ENCODE results near the gene LCTL.

- TF ChIP-seq CTCF (IDR thresholded peaks at IDR 0.05), result no peak
- no peak for TF ChIP-seq POLR2A (IDR thresholded peaks at IDR 0.05)
Measured at GRCh38 chr15:66564136-66565041, 1.4 kb downstream of the LCTL start.
